ENCODE results near the gene TRAF4.

DNA sequence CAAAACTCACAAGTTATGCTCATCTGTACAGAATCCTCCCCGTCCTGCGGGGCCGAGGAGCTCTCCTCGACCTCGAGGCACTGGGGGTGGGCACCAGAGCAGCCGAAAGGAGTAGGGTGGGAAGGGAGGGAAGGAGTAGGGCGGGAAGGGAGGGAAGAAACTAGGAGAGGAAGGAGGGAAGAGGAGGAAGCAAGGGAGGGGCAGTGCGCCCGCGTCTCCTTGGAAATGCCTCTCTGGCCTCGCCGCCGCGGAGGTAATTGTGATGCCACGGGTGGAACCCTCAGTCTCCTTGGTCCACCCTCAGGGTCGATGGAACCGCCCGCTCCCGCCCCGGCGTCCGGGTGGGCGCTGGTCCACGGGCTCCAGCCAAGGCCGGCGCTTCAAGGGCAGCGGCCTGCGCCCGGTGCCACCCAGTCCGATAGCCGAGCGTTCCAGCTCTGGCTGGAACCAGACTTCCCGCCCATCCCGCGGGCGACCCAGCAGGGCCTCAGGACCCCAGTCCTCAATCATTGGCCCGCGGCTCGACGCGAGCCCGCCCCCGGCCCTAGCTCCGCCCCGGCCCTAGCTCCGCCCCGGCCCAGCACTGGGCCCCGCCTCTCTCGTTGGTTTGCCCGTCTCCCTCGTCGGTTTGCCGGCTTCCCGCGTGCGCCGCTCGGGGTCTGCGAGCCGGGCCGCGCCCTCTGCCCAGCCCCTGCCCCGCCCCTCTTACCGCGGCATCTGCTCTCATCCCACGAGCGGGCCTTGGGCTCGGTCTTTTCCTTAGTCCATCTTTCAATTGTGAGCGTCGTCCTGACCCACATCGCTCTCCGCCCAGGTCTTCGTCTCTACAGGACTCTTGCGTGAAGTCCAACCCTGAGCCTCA is 32.7 kb upstream of the TRAF4 start:
- TF ChIP-seq TAF1 (IDR thresholded peaks at IDR 0.05; ENCODE audit: low read depth, low read length) (no peak), POLR2A (IDR thresholded peaks at IDR 0.05; ENCODE audit: low read depth, low read length) (no peak), POLR2AphosphoS5 (IDR thresholded peaks at IDR 0.05; ENCODE audit: low read depth, low read length) (peak; percentile 64; the same call in 1 of the 2 replicates), POU2F2 (IDR thresholded peaks at IDR 0.05; ENCODE audit: low read depth, low read length) (peak; percentile 22; the same call in 1 of the 2 replicates), SPI1 (IDR thresholded peaks at IDR 0.05; ENCODE audit: low read depth, low read length) (no peak)
